Stromal cell of bone marrow (primary cell): Measurements from ENCODE around the gene DMBX1.

Experiments used
- DNase-seq: peaks from one replicate; pipeline ENCODE4 v3.0.0-alpha.2; 2012; ENCODE audit warnings: low read depth

DMBX1 gene

DNA sequence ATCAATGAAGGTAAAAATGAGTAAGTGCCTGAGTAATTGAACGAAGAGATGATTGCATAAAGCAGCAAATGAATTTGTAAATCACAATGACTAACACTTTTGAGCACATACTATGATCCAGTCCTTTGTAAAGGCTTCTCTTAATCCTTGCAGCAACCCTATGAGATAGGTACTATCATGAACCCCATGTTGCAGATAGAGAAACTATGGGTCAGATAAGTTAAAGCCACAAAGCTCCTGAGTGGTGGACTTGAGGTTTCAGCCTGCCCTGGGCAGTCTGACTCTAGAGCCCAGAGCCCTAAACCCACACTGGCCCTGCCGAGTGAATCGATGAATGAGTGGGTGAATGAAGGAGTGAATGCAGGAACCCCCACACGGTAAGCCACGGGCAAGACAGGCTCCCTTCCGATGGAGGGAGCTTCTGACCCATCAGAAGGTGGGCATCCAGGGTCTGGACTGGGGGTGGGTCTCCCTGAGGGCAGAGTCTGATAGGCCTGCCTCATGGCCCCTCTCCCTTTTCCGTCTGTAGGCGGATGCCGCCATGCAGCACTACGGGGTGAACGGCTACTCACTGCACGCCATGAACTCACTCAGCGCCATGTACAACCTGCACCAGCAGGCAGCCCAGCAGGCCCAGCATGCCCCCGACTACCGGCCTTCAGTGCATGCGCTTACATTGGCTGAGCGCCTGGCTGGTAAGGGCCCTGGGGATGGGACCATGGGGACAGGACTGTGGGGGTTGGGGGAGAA lies 17.0 kb downstream of the DMBX1 start:
- DNase-seq: no peak

DNA sequence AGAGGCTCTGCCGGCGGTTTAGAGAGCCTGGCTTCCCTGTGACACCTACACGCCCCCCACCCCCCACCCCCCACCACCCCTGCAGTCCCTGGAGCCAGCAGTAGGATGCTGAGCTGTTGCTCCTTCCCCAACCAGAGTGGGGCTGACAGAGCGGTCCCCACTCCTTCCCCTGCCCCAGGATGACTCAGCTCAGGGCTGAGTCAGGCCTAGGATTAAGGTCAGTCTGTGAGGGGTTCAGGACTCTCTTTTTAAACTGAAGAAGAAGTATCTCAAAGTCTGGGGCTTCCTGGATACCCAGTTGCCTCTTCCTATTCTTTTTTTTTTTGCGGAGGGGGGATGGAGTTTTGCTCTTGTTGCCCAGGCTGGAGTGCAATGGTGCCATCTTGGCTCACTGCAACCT lies 19.1 kb downstream of the DMBX1 start:
- DNase-seq: no peak

DNA sequence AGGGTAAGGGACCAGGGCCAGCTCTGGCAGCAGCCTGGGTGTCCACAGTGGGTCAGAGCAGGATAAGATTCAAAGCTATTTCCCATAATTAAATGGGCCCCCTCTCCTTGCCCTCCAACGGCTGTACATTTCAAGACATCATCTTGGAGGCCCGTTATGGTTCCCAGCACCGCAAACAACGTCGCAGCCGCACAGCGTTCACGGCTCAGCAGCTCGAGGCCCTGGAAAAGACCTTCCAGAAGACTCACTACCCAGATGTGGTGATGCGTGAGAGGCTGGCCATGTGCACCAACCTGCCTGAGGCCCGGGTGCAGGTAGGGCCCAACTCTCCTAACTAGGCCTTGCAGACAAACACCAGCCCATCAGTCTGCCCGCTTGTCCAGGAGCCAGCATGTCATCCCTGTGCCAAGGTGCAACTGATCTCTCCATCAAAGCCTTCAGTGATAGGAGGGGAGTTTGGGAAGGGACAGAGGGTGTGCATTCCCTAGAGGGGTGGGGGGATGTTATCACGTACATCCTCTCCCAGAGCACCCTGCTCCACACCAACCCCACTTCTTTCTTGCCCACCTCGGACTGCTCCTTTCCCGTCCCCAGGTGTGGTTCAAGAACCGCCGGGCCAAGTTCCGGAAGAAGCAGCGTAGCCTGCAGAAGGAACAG lies 20.8 kb downstream of the DMBX1 start:
- DNase-seq: no peak

DNA sequence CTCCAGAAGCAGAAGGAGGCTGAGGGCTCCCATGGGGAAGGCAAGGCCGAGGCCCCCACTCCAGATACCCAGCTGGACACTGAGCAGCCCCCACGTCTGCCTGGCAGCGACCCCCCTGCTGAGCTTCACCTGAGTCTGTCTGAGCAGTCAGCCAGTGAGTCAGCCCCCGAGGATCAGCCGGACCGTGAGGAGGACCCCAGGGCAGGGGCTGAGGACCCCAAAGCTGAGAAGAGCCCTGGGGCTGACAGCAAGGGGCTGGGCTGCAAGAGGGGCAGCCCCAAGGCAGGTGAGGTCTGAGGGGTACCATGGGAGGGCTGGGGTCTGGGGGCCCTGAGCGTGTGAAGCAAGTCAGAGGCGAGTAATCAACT lies 21.3 kb downstream of the DMBX1 start:
- no peak for DNase-seq

DNA sequence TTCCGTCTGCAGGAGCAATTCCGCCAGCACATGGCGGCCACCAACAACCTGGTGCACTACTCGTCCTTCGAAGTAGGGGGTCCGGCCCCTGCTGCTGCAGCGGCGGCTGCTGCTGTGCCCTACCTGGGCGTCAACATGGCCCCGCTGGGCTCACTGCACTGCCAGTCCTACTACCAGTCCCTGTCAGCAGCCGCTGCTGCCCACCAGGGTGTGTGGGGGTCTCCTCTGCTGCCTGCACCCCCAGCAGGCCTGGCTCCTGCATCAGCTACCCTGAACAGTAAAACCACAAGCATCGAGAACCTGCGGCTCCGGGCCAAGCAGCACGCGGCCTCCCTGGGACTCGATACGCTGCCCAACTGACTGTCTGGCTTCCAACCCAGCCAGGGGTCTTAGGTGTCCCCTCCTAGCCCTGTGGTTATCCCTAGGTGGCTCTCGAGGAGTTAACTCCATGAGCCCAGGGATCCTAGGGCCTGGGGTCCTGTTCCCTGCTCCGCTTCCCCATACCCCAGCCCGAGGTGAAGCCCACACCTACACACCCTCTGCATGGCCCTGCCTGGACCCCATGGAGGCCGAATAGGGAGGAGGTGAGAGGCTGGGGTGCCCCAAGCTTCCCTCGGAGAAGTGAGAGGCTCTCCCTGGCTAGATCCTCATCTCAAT lies 22.6 kb downstream of the DMBX1 start:
- no peak for DNase-seq

DNA sequence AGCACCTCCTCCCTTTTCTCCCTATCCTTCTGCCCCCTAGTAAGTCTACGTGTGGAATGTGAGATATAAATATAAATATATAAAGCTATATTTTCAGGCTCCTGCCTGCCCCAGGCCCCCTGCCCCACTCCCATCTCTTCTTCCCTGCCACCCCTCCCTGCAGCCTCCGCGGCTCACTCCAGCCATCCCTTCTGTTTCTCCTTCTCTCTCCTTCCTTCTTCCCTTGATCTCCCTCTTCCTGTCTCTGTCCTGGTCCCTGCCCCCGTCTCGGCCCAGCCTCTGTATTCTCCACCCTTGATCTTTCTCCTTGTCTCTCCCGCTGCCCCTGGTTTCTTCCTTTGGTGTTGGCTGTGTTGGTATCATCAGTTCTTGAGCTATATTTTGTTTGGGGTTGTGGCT lies 23.2 kb downstream of the DMBX1 start:
- DNase-seq: no peak

DNA sequence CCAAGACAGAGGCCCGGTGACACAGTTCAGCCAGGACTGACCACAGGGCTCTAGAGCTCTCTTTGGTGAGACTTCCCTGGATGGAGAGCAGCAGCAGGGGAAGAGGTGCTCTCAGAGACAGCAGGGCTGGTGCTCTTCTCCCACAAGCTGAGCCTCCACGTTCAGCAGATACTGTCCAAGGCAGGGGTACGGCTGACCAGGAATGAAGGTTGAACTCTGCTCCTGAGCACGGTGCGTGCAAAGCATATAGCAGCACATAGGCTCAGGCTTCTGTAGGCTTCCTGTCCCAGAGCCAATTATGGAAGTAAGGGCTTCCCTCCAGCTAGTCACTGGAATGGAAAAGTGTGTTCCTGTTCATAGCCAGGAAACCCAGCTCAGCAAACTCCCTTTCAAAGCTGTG lies 23.9 kb downstream of the DMBX1 start:
- DNase-seq: no peak

DNA sequence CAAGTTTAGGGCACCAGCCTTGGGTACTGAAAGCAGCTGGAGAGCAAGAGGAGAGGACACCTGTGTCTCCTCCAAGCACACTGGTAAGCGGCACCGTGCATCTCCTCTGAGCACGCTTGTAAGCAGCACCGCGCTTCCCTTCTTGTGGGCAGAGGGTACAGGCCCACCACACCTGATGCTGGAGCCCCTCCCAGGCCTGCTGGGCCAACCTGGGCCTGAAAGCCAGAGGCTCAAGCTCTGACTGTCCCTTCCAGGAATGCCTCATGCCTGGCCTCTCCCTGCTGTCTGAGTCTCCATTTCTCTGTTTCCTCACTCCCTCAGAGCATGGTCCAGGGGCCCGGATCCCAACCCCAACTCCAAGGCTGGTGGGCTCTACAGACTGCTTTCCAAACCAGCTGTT lies 25.9 kb downstream of the DMBX1 start:
- no peak for DNase-seq

DNA sequence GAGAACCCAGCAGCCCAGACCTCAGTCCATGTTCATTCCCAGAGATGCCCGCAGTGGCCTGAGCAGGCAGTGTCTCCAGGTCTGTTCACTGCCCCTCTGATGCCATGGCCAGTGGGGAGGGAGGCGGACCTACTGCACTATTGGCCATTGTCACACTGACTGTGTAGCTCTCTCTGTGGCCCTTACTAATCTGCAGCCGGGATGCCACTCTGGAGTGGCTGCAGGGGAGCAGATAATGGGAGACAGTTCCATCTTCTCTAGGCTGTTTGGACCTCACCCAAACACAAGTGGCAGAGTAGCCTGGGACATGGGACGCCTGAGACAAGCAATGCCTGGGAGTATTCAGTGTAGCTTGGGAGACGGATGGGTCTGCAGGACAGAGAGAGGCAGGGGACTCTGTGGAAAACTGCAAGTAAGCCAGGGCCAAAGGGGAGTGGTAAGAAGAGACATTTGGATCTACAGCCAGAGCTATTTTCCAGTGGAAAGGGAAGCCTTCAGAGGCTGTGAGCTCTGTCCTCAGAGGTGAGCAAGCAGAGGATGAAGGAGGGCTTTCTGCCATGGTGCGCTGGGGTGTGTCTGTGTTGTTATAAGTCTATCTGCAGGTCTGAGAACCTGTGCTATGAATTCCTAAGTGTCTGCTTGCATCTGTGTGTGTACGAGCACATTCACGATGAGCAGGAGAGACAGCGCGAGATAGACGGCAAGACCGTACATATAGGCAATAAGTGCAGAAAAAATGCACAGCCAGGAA lies 26.7 kb downstream of the DMBX1 start:
- no peak for DNase-seq

DNA sequence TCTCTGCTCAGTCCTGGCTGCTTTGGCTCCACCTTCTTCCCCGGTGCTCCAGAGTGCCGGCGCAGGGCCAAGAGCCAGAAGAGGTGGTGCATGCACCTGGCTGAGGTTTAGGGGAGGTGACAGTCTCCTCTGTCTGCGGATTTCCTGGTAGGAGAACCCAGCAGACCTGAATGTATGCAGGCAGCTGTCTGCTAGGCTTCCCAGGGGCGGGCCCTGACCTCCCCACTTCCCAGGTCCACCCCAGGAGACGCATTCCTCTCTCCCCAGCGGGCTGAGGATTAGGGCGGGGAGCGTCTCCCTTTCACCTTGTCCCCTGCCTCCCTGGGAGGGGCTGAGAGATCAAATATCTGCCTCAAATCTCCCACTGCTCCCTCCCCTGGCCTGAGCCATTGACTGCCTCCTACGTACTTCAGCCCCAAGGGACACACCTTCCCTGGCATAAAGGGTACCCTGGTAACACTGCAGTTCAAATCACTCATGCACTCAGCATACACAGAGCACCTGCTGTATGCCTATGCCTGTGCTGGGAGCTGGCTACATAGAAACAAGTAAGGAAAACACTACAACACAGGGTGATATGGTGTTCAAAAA lies 27.5 kb downstream of the DMBX1 start:
- DNase-seq: no peak

DNA sequence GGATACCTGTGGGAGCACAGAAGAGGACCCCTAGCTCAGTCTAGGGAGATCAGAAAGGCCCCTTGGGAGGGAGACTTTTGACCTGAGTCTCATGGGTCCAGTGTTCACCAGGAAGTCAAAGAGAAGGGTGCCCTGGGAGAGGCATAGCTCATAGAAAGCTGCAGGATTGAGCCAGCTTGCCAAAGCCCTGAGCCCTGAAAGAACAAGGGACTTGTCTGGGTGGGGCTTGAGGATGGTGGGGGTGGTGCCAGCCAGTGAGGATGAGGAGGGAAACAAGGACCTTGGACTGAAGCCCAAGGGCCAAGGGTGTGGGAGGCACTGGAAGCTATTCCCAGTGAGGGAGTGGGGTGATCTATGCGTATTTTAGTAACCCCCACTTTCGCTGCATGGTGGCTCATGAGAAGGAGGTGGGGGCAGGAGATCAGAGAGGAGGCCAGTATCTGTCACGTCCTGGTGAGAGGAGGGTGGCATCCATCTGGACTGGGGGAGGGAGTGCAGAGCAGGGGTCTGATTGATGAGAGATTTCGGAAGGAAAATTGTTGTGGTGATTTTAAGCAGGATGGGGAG lies 28.4 kb downstream of the DMBX1 start:
- no peak for DNase-seq

DNA sequence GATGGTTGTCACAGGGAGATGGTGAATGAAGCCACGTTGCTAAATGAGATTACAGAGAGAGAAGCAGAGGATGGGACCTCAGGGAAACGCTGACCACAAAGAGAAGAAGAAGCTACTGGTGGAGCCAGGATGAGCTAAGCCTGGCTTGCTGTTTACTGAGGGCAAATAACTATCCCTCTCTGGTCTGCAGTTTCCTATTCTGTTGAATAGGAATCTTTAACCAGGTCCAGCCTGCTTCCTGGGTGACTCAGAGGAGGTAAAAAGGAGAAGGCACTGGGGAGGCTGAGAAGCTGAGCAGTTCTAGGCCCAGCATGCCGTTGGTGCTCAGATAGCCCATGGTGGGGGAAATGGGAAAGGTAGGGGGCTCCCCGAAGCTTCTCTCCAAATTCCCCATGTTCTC lies 29.6 kb downstream of the DMBX1 start:
- no peak for DNase-seq

DNA sequence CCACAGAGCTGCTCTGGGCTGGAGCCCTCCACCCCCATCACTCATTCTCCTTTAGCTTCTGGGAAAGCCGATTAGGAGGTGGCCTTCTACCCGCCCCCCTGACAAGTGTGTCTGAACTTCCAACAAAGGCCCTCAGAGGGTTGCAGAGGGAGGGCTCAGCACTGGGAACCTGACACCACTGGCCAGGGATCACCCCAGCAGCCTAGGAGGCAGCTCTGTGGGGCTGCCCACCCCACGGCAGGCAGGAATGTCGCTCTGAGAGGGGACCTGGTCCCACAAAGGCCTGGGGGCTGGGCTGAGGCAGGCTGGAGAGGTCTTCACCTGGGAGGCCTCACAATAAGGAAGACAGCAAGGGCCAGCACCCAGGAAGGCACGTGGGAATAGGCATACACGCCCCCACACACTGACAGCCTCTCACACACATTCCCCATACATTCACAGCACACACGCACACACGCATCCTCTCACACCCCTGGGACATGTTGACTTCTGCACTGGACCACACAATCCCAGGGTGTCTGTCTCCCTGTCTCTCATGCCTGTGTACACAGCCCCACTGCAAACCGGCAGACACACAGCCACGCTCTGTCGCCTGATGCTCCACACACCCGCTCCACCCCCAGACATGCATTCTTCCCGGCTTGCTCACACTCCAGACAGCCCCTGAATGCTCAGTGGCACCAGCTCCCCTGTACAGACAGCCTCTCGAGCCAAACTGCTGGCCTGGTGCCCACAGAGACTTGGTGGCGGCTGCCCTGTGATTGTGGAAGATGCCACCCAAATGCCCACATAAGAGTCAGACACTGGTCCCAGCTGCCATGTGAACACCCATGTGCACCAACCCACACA lies 30.7 kb downstream of the DMBX1 start:
- DNase-seq: no peak

DNA sequence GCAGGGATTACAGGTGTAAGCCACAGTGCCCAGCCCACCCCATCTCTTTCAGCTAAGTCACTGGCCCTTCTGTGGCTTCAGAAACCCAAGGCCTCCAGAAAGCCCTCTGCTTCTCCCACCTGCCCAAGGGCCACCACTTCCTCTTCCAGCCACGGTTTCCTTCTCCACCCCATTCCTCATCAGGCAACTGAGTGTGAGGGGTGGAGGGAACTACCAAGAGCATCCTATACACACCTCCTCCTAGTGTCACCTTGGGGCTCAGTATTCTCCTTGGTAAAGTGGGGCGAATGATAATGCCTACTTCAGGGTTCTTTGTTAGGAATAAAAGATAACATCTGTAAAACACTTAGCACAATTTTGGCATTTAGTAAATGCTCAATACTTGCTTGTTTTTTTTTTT lies 31.8 kb downstream of the DMBX1 start:
- no peak for DNase-seq

DNA sequence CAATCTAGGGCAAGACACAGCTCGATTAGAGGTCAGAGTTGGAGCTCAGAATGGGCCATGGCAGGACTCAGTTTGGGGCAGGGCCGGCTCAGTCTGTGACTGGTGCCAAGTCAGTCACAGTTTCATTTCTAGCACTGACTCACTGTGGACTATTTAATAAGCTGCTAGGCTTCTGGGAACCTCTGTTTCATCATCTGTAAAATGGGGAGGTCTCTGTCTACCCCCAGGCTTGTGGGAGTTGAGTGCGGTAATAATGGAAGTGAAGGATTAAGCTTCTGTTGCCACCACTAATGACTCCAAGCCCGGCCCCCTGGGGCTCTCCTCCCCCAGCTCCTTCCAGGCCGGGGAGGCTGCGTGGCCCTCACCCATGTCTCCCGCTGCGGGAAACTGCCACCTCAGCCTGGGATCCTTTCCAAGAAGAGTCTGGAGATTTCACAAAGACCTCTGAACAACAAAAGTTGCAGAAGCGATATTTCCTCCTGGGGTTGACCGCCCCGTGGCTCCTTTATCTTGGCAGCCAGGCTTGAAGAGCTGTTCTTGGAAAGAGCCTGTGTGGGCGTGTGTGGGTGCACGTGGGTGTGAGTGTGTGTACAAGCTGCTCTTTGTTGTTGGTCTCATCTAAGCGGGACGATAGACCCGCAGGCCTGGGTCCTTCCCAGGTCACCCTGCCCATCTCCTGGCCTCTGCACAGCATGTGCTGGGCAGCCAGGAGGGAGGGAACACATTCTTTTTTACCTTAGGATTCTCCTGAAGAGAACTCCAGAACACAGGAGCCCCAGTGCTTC lies 32.7 kb downstream of the DMBX1 start:
- peak; percentile 77 for DNase-seq

DNA sequence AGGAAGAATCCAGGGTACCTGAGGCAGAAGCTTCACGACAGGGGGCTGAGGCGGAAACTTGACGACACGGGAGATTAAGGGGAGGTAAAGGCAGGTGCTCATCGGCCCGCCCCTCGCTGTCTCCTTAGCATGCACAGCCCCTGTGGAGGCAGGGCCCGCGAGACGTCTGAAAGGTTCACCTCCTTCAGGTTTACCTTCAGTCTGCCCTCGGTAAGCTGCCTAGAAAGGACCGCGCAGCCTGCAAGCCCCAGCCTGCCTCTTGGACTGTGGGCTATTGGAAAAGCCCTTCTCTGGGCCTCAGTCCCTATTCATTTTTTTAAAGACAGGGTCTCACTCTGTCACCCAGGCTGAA lies 33.3 kb downstream of the DMBX1 start:
- DNase-seq: no peak

DNA sequence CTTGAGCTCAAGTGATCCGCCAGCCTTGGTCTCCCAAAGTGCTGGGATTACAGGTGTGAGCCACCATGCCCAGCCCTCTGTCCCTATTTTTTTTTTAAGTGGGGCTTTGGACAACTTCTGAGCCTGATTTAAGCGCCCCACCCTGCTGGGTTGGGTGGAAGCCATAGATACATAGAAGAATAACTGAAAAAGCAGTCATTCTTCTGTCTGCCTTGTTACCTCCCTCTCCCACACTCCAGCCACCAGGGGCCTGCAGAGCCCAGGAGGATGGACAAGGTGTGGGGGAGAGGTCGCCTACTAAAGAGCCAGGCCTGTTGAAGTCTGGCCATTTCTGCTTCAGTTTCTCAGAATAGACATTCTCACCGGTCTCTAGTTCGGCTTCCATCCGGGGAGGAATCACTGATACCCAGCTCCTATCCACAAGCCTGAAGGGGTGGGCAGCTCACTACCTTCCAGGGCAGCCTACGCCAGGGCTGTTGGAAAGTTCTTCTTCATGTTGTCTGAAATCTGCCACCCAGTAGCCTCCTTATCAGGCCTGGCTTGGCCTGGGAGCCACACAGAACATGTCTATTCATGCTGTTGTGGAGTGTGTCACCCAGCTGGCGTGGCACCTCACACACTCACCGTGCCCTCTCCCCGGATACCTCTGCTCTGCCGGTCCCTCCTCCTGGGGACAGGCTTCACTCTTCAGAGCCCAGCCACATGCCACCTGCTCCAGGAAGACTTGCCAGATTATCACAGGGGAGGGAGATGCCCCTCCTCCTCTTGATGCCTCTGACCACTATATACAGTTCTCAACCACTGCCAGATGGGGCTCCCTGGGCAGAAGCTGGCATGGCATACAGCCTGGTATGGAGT lies 34.1 kb downstream of the DMBX1 start:
- no peak for DNase-seq

DNA sequence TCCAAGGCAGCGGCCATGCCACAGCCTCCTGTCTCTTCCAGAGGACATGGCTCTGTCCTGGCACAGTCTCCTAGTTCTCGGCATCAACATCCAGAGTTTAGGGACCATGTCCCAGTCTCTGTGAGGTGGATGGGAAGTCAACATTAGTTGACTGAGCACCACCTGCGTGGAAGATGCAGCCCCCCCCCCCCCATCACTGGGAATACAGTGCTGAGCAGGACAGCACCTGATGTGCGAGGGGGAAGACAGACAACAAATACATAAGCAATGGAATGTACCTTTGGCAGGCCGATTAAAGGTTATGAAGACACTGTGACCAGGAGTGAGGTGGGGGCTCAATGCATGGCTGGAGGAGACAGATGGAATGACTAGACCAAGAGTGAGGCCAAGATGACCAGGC lies 35.2 kb downstream of the DMBX1 start:
- no peak for DNase-seq

DNA sequence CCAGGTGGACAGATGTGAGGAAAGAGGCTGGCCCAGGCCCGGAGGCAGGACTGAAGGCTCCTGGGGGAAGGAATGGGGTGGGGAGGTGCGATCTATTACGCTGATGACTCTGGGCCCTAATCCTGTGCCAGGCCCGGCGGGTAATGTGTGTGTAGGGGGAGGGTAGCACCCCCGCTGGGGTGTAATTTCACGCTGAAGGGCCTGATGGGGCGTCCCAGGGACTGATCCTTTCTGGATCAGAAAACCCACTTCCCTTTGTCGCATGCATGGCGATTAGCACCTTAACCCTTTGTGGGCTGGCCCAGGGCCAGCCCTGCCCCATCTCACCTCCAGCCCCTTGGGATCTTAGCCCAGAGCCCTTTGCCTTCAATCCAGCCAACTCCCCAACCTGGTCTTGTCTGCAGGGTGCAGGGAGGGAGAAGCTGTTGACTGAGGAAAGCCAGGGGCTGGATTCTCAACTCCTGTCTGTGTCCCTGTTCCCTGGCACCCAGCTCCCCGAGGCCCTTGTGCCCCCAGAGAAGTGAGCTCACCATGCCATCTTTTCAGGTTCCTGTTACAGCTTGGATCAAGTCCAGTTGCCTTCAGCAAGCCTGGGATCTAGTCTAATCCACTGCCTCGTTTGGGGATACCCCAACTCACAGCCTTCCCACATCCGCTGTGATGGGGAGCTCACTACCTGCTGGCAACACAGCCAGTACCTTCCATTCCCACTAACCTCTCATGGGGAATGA lies 35.8 kb downstream of the DMBX1 start:
- no peak for DNase-seq
